DND-41 (cell line): ENCODE data around the gene HIVEP2.

Experiments
- ATAC-seq: fragments of 200-7000 bp; cut with Tn5 transposase; 3 replicates; pipeline ENCODE4 v1.9.1; 2021; ENCODE audit warnings: low read depth; ENCODE audit not compliant: insufficient read depth
- DNase-seq: peaks from one replicate; pipeline ENCODE4 v3.0.0-alpha.2; 2020
- H2AFZ ChIP-seq: 2 replicates; pipeline ENCODE4 v1.6.0; 2012; ENCODE audit warnings: low read depth, low read length
- H3K27ac ChIP-seq: 2 replicates; pipeline ENCODE4 v1.5.1; 2012; ENCODE audit warnings: low read length, inconsistent platforms
- H3K27me3 ChIP-seq: fragments of 200-600 bp; sonication (generic); 2 replicates; pipeline ENCODE4 v1.6.0; 2012; ENCODE audit warnings: low read length, mild to moderate bottlenecking, inconsistent platforms; ENCODE audit not compliant: insufficient read depth, poor library complexity
- H3K36me3 ChIP-seq: 2 replicates; pipeline ENCODE4 v1.5.1; 2012; ENCODE audit warnings: low read length, inconsistent platforms; ENCODE audit not compliant: insufficient read depth
- H3K4me1 ChIP-seq: 2 replicates; pipeline ENCODE4 v1.5.1; 2012; ENCODE audit warnings: mild to moderate bottlenecking, low read length; ENCODE audit not compliant: insufficient read depth
- H3K4me2 ChIP-seq: 2 replicates; pipeline ENCODE4 v1.6.0; 2012; ENCODE audit warnings: mild to moderate bottlenecking, moderate library complexity, low read length, inconsistent platforms; ENCODE audit not compliant: insufficient read depth
- H3K4me3 ChIP-seq, 2 experiments: fragments of 200-600 bp in 1 of 2; shearing (Covaris generic) in 1 of 2; 2 replicates each; pipeline ENCODE4 v1.5.1; 2012 to 2016; ENCODE audit warnings: inconsistent platforms in 2 of 2, low read length in 2 of 2, mild to moderate bottlenecking in 2 of 2, low read depth in 1 of 2, moderate library complexity in 1 of 2
- H3K79me2 ChIP-seq: 2 replicates; pipeline ENCODE4 v1.6.0; 2012; ENCODE audit warnings: low read length, inconsistent platforms; ENCODE audit not compliant: insufficient read depth
- H3K9ac ChIP-seq: 2 replicates; pipeline ENCODE4 v1.6.0; 2012; ENCODE audit warnings: low read depth, mild to moderate bottlenecking, inconsistent platforms, low read length, moderate library complexity
- H3K9me3 ChIP-seq: 2 replicates; pipeline ENCODE4 v1.5.1; 2012; ENCODE audit warnings: low read length, moderate library complexity, mild to moderate bottlenecking, inconsistent platforms; ENCODE audit not compliant: insufficient read depth, severe bottlenecking
- H4K20me1 ChIP-seq: 2 replicates; pipeline ENCODE4 v1.6.0; 2012; ENCODE audit warnings: low read length; ENCODE audit not compliant: insufficient read depth
- EZH2 ChIP-seq: IDR thresholded peaks from 3 replicates; pipeline ENCODE4 v1.6.1; 2012; ENCODE audit warnings: borderline replicate concordance, low read depth, mild to moderate bottlenecking, moderate library complexity, low read length, inconsistent platforms; ENCODE audit not compliant: severe bottlenecking
- TF ChIP-seq, protein P1 (sequence below): IDR thresholded peaks from 2 replicates; pipeline ENCODE4 v1.5.1; 2012; ENCODE audit warnings: borderline replicate concordance, low read length, moderate library complexity, mild to moderate bottlenecking; ENCODE audit not compliant: poor library complexity, severe bottlenecking; ENCODE audit errors: extremely low read depth

The HIVEP2 gene

GRCh38 chr6:142914937-142915697 lies 29.9 kb downstream of the HIVEP2 start:
- TF ChIP-seq EZH2: no peak
- TF ChIP-seq, protein P1, sequence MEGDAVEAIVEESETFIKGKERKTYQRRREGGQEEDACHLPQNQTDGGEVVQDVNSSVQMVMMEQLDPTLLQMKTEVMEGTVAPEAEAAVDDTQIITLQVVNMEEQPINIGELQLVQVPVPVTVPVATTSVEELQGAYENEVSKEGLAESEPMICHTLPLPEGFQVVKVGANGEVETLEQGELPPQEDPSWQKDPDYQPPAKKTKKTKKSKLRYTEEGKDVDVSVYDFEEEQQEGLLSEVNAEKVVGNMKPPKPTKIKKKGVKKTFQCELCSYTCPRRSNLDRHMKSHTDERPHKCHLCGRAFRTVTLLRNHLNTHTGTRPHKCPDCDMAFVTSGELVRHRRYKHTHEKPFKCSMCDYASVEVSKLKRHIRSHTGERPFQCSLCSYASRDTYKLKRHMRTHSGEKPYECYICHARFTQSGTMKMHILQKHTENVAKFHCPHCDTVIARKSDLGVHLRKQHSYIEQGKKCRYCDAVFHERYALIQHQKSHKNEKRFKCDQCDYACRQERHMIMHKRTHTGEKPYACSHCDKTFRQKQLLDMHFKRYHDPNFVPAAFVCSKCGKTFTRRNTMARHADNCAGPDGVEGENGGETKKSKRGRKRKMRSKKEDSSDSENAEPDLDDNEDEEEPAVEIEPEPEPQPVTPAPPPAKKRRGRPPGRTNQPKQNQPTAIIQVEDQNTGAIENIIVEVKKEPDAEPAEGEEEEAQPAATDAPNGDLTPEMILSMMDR: no peak
- Histone ChIP-seq H3K4me3 (no peak overlapping the region), H3K9me3 (no peaks in the 10 kb centered on the region), H3K4me1 (0 out of 2 replicates have a peak, but pooled peaks cover 3% of the 10 kb centered on the region), H3K36me3 (no peaks in the 10 kb centered on the region), H4K20me1 (no peaks in the 10 kb centered on the region), H3K9ac (no peak overlapping the region), H3K27ac (no peak overlapping the region), H3K79me2 (no peaks in the 10 kb centered on the region; the same call in 1 of the 2 replicates), H2AFZ (no peak overlapping the region), H3K27me3 (no peaks in the 10 kb centered on the region), H3K4me2 (no peak overlapping the region)
- DNase-seq (no peak), ATAC-seq (no peak)

DNA sequence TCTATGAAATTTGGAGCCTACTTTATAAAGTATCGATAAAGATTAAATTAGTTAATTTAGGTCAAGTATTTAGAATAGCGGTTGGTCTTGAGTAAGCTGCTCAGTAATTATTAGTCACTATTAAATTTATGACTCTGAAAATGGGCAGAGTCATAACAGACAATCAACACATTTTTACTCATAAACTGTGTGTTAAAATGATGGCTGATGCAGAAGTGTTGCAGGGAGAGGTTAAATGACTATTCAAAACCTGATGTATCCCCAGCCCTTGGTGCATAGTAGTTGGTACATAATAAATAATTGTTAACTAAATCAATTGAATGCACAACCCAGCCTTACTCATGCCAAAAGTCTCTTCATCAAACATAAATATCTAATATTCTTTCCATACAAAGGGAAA lies 30.6 kb downstream of the HIVEP2 start:
- Histone ChIP-seq H3K9ac (no peak overlapping the region), H3K79me2 (no peaks in the 10 kb centered on the region; the same call in 1 of the 2 replicates)
- no peak for DNase-seq

DNA sequence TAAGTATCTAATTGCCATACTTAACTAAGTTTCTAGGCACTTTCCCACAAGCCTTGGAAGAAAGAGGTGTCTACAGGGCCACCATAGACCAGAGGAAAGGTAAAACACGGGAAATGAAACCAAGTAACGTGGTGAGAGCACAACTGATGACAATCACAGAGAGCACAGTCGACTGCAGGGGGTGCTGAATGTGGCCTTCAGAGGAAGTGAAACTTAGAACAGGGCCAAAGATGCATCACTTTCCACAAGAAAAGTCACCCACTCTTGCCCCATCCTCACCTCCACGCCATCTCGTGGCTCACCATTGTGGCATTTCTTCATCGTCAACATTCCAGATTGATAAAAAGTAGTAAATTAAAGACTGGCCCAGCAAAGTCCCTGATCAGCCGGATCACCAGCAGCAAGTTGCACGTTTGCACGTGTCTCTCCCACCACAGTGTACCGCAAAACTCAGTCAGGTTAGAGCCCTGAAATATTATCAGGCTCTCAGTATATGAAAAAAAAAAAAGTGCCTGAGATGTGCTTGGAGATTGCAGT lies 31.4 kb downstream of the HIVEP2 start:
- Histone ChIP-seq H3K36me3 (no peaks in the 10 kb centered on the region), H3K4me3 (no peak overlapping the region), H3K9me3 (no peaks in the 10 kb centered on the region), H4K20me1 (no peaks in the 10 kb centered on the region), H3K9ac (no peak overlapping the region), H3K27me3 (no peaks in the 10 kb centered on the region), H3K4me1 (0 out of 2 replicates have a peak, but pooled peaks cover 3% of the 10 kb centered on the region), H3K27ac (no peak overlapping the region), H3K4me2 (no peak overlapping the region), H2AFZ (no peak overlapping the region), H3K79me2 (no peaks in the 10 kb centered on the region; the same call in 1 of the 2 replicates)
- TF ChIP-seq, protein P1: peak; percentile 32
- TF ChIP-seq EZH2: no peak
- ATAC-seq (peak; percentile 87), DNase-seq (peak; percentile 44)

More for the DNA sequence above, 30.6 kb downstream of the HIVEP2 start:
- H2AFZ ChIP-seq: no peak overlapping the region
- H4K20me1 ChIP-seq: no peaks in the 10 kb centered on the region
- H3K27ac ChIP-seq: no peak overlapping the region
- H3K4me2 ChIP-seq: no peak overlapping the region
- no peaks in the 10 kb centered on the region for H3K9me3 ChIP-seq
- no peak for TF ChIP-seq EZH2
- TF ChIP-seq, protein P1: no peak
- no peaks in the 10 kb centered on the region for H3K36me3 ChIP-seq
- H3K4me3 ChIP-seq: no peak overlapping the region
- H3K4me1 ChIP-seq: 0 out of 2 replicates have a peak, but pooled peaks cover 3% of the 10 kb centered on the region
- H3K27me3 ChIP-seq: no peaks in the 10 kb centered on the region
- no peak for ATAC-seq
